ENCODE data around the gene ANKRD18A. TPM values are rescaled to one million over a fixed set of nuclear protein-coding genes. Genes with fewer than 3 reads are reported as not detected.

Gene ANKRD18A
- total and polyA plus RNA-seq, 2 of the 4 experiments (the other 2 are of a cell fraction), result not detected

GRCh38 chr9:38641985-38642864 is 21.8 kb upstream of the ANKRD18A start (continued):
- TF ChIP-seq NFE2L2 (IDR thresholded peaks at IDR 0.05; ENCODE audit: low read depth, low read length), result no peak

DNA sequence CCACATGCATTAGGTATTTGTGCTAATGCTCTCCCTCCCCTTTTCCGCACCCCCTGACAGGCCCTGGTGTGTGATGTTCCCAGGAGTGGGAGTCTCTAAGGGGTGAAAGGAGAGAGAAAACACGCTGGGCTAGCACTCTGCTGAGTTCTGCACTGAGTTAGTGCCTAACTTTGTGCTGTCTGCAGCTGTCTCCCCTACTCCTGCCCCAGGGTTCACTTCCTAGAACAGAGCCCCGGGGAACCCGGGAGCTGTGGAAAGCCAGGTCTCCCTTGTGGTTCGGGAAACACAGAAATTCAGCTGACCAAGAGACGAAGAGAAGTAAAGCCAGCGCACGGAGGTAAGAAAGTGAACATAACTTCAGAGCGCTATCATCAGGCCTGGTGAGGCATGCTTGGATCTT is 20.7 kb upstream of the ANKRD18A start:
- Histone ChIP-seq H3K9ac (ENCODE audit: low read depth, low read length) (no peak overlapping the region), H3K4me3 (ENCODE audit: insufficient read depth, low read depth, low read length) (no peak overlapping the region), H2AK5ac (ENCODE audit: low read depth, low read length) (no peak overlapping the region), H3K4ac (ENCODE audit: low read depth, low read length) (no peak overlapping the region), H4K20me1 (ENCODE audit: insufficient read depth, low read length) (no peaks in the 10 kb centered on the region), H3K36me3 (ENCODE audit: control insufficient read depth, insufficient read depth, low read length) (no peaks in the 10 kb centered on the region), H3K14ac (replicated peaks; ENCODE audit: low read depth, low read length) (no peak overlapping the region), H2AFZ (replicated peaks; ENCODE audit: low read length, poor library complexity) (no peak overlapping the region), H3K9me3 (ENCODE audit: control insufficient read depth, insufficient read depth, low read length) (no peaks in the 10 kb centered on the region), H3K9me1 (ENCODE audit: insufficient read depth, low read length) (no peaks in the 10 kb centered on the region), H2BK120ac (ENCODE audit: low read depth, low read length) (no peak overlapping the region), H2BK20ac (ENCODE audit: low read depth, low read length) (no peak overlapping the region), H3K18ac (ENCODE audit: low read depth, low read length) (no peak overlapping the region), H4K5ac (ENCODE audit: low read depth, low read length) (no peak overlapping the region), H3K4me2 (ENCODE audit: low read depth, low read length) (no peak overlapping the region), H2BK15ac (ENCODE audit: low read depth, low read length) (no peak overlapping the region), H2BK5ac (ENCODE audit: low read depth, low read length, poor library complexity, severe bottlenecking) (no peak overlapping the region), H2AK9ac (replicated peaks; ENCODE audit: low read depth, low read length, poor library complexity) (no peak overlapping the region), H3K23ac (ENCODE audit: low read depth, low read length) (no peak overlapping the region), H4K91ac (ENCODE audit: insufficient read depth, low read depth, low read length) (no peak overlapping the region), H3K27me3 (ENCODE audit: control insufficient read depth, insufficient read depth, low read length) (no peaks in the 10 kb centered on the region; the same call in 1 of the 2 replicates), H4K8ac (ENCODE audit: low read depth in 2 of 2, low read length in 2 of 2) (no peak overlapping the region), H3K27ac (ENCODE audit: insufficient read depth, low read length) (no peak overlapping the region), H3K4me1 (ENCODE audit: control insufficient read depth, insufficient read depth, low read length) (no peaks in the 10 kb centered on the region), H3K79me1 (ENCODE audit: low read depth in 1 of 2, low read length in 2 of 2) (no peaks in the 10 kb centered on the region), H3K56ac (ENCODE audit: extremely low read depth, insufficient read depth, low read length) (no peak overlapping the region)
- ChIA-PET CTCF (no interaction called here), POLR2A (ENCODE audit: unreplicated experiment) (no interaction called here)
- dilution Hi-C loops (cut with HindIII; ENCODE audit: low sequenced_read_pairs, unreplicated experiment) (no loop called here), in situ Hi-C loops (cut with MboI; ENCODE audit: low sequenced_read_pairs) (no loop called here), intact Hi-C loops (cut with micrococcal nuclease) (no loop called here)
- DNase-seq, result no peak
- 86% methylated on average over 3 of the region's 9 CpGs; no CpG with 5 or more reads in 1 of the 2 experiments for WGBS, 2 experiments (ENCODE audit: extremely low coverage in 2 of 2, insufficient read length in 1 of 2)
- no TSS peak for BruUV-seq (replicated peaks)
- no peak for ATAC-seq (ENCODE audit: low read depth)
- TF ChIP-seq MAFK (IDR thresholded peaks at IDR 0.05; ENCODE audit: low read depth, low read length) (no peak), MAZ (IDR thresholded peaks at IDR 0.05; ENCODE audit: borderline replicate concordance, low read depth, low read length) (no peak), CTCF (conservative IDR thresholded peaks at IDR 0.05; ENCODE audit: low read depth, low read length) (no peak), NFE2L2 (IDR thresholded peaks at IDR 0.05; ENCODE audit: low read depth, low read length) (no peak), MXI1 (IDR thresholded peaks at IDR 0.05; ENCODE audit: borderline replicate concordance, low read depth, low read length) (no peak), FOS (IDR thresholded peaks at IDR 0.05; ENCODE audit: low read depth, low read length) (no peak), BHLHE40 (IDR thresholded peaks at IDR 0.05; ENCODE audit: low read depth, low read length) (no peak), USF2 (IDR thresholded peaks at IDR 0.05; ENCODE audit: low read depth, low read length) (no peak), SMC3 (IDR thresholded peaks at IDR 0.05; ENCODE audit: low read depth, low read length) (no peak), POLR2A (IDR thresholded peaks at IDR 0.05; ENCODE audit: low read depth, low read length) (no peak), CEBPB (IDR thresholded peaks at IDR 0.05; ENCODE audit: low read depth, low read length) (no peak), RAD21 (IDR thresholded peaks at IDR 0.05; ENCODE audit: low read length) (no peak)
- TF ChIP-seq, protein P1, sequence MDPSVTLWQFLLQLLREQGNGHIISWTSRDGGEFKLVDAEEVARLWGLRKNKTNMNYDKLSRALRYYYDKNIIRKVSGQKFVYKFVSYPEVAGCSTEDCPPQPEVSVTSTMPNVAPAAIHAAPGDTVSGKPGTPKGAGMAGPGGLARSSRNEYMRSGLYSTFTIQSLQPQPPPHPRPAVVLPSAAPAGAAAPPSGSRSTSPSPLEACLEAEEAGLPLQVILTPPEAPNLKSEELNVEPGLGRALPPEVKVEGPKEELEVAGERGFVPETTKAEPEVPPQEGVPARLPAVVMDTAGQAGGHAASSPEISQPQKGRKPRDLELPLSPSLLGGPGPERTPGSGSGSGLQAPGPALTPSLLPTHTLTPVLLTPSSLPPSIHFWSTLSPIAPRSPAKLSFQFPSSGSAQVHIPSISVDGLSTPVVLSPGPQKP (IDR thresholded peaks at IDR 0.05; ENCODE audit: borderline replicate concordance, low read depth, low read length), result no peak

All from IMR-90 (cell line).